Sigmoid colon (tissue), 4 donors: ENCODE data around the gene EGLN1.

Source experiments
- EP300 ChIP-seq, 4 donors: sonication (generic); formaldehyde crosslinking; IDR thresholded peaks; one replicate each; pipeline ENCODE4 v1.6.1; 2017; ENCODE audit warnings: antibody characterized with exemption in 4 of 4
- POLR2A ChIP-seq, 2 donors: fragments of 450-650 bp; IDR thresholded peaks; one replicate each; pipeline ENCODE4 v1.6.1; 2016; ENCODE audit warnings: antibody characterized with exemption in 2 of 2, mild to moderate bottlenecking in 2 of 2, moderate library complexity in 2 of 2
- POLR2AphosphoS5 ChIP-seq, 4 donors: sonication (generic); formaldehyde crosslinking; IDR thresholded peaks; one replicate each; pipeline ENCODE4 v1.6.1; 2017; ENCODE audit warnings: antibody characterized with exemption in 4 of 4
- TF ChIP-seq, protein P1 (sequence below), 4 experiments: fragments of 450-650 bp in 3 of 4; fragments of 200-600 bp in 1 of 4; IDR thresholded peaks; one replicate each; pipeline ENCODE4 v1.5.1; 2016 to 2019; ENCODE audit warnings: antibody characterized with exemption in 4 of 4, mild to moderate bottlenecking in 3 of 4, moderate library complexity in 2 of 4

DNA sequence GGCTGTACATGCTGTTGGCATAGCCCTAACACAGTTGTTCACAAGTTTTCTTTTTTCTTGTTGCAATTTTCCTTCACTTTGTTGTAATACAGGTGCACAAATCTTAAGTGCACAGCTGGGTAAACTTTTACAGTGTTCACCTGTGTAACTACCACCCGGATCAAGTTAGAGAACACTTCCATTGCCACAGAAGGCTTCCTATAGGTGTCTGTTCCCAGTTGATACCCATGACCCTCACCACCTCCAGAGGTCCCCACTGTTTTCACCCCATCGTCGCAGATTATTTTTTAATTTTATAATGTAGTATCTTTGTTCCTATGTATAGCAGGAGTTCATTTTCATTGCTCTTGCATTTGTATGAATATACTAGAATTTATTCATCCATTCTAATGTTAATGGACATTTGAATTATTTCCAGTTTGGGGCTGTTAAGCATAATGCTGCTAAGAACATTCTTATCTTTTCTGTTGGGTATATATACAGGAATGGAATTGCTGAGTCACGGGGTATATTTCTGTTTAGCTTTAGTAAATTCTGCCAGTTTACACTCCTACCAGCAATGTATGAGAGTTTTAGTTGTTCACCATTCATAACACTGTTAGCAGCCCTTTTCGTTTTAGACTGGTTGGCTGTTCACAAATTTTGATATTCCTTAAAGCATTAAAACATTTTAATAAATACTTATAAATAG, 67.6 kb downstream of the EGLN1 start:
- TF ChIP-seq, protein P1, sequence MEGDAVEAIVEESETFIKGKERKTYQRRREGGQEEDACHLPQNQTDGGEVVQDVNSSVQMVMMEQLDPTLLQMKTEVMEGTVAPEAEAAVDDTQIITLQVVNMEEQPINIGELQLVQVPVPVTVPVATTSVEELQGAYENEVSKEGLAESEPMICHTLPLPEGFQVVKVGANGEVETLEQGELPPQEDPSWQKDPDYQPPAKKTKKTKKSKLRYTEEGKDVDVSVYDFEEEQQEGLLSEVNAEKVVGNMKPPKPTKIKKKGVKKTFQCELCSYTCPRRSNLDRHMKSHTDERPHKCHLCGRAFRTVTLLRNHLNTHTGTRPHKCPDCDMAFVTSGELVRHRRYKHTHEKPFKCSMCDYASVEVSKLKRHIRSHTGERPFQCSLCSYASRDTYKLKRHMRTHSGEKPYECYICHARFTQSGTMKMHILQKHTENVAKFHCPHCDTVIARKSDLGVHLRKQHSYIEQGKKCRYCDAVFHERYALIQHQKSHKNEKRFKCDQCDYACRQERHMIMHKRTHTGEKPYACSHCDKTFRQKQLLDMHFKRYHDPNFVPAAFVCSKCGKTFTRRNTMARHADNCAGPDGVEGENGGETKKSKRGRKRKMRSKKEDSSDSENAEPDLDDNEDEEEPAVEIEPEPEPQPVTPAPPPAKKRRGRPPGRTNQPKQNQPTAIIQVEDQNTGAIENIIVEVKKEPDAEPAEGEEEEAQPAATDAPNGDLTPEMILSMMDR (IDR thresholded peaks at IDR 0.05), result no peak
- TF ChIP-seq POLR2A (IDR thresholded peaks at IDR 0.05) (no peak), POLR2AphosphoS5 (IDR thresholded peaks at IDR 0.05) (no peak), EP300 (IDR thresholded peaks at IDR 0.05) (no peak)
